Measurements from ENCODE around the gene MTRFR. TPM values are rescaled to one million over a fixed set of nuclear protein-coding genes. Genes with fewer than 3 reads are reported as not detected.

MTRFR gene
- polyA plus RNA-seq, 1 of the 3 experiments (the other 2 are of a cell fraction) = 6.6 TPM

DNA sequence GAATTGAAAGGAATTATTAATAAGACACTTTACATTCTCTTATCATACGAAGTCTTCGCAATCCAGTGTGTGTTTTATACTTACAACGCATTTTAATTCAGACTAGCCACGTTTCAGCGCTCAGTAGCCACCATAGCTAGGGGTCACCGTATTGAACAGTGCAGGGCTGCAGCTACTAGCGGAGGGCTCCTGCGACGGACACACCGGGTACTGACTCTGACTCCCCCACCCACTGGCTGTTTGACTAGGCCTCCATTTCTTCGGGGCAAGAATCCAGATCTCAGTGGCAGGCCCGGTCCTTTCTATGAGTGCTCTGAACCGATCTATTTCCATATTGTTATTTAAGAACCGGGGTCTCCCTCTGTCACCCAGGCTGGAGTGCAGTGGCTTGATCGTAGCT lies 39.9 kb downstream of the MTRFR start:
- no peak overlapping the region for H3K4me2 ChIP-seq
- no peak overlapping the region; a peak in 1 of 4 replicates for H3K27ac ChIP-seq (ENCODE audit: low read depth in 2 of 2, low read length in 1 of 2)
- no peak overlapping the region for H3K9ac ChIP-seq
- CTCF ChIA-PET = interaction anchor here (1.0 kb wide), 1 partner anchor 292 kb away, joined by 3 read pairs; no protein-coding TSS in a partner anchor
- POLR2A ChIA-PET = no interaction called here
- no peaks in the 10 kb centered on the region for H3K36me3 ChIP-seq (replicated peaks in 1 of 2; ENCODE audit: control insufficient read depth in 1 of 2, insufficient read depth in 2 of 2, low read length in 1 of 2)
- no peaks in the 10 kb centered on the region for H3K9me3 ChIP-seq
- no peaks in the 10 kb centered on the region for H3K27me3 ChIP-seq (ENCODE audit: insufficient read depth)
- H2AFZ ChIP-seq (ENCODE audit: low read depth) = no peak overlapping the region
- no peak for DNase-seq
- H4K20me1 ChIP-seq (ENCODE audit: insufficient read depth) = peaks cover 3% of the 10 kb centered on the region; the same call in 1 of the 2 replicates
- H3K4me1 ChIP-seq (ENCODE audit: control insufficient read depth in 1 of 2, insufficient read depth in 2 of 2, low read depth in 1 of 2, low read length in 1 of 2) = peaks cover 5 to 22% of the 10 kb centered on the region in 2 experiments; a peak in 2 of 4 replicates
- peaks cover 41% of the 10 kb centered on the region for H3K79me2 ChIP-seq (ENCODE audit: insufficient read depth)
- peaks cover 7% of the 10 kb centered on the region for H3F3A ChIP-seq (replicated peaks; ENCODE audit: insufficient read depth)
- 92% methylated on average over 15 of the region's 15 CpGs for WGBS (ENCODE audit: low lambda C conversion rate)
- no peaks in the 10 kb centered on the region for H3K9me2 ChIP-seq
- no peak overlapping the region for H3K4me3 ChIP-seq (ENCODE audit: low read depth in 2 of 2, low read length in 1 of 2)
- no peak for TF ChIP-seq RXRA (IDR thresholded peaks at IDR 0.05; ENCODE audit: borderline replicate concordance, low read depth)
- no peak for TF ChIP-seq RCOR1 (IDR thresholded peaks at IDR 0.05; ENCODE audit: low read length)
- no peak for TF ChIP-seq NFIC (IDR thresholded peaks at IDR 0.05; ENCODE audit: borderline replicate concordance)
- TF ChIP-seq EP300 (IDR thresholded peaks at IDR 0.05; ENCODE audit: borderline replicate concordance in 1 of 2, low read depth in 1 of 2, low read length in 1 of 2) = no peak
- TF ChIP-seq YY1 (IDR thresholded peaks at IDR 0.05; ENCODE audit: low read depth) = no peak
- TF ChIP-seq FOXJ3 (CRISPR knock-in tag; IDR thresholded peaks at IDR 0.05) = no peak
- no peak for TF ChIP-seq GABPA (IDR thresholded peaks at IDR 0.05; ENCODE audit: low read depth)
- TF ChIP-seq, protein P1, sequence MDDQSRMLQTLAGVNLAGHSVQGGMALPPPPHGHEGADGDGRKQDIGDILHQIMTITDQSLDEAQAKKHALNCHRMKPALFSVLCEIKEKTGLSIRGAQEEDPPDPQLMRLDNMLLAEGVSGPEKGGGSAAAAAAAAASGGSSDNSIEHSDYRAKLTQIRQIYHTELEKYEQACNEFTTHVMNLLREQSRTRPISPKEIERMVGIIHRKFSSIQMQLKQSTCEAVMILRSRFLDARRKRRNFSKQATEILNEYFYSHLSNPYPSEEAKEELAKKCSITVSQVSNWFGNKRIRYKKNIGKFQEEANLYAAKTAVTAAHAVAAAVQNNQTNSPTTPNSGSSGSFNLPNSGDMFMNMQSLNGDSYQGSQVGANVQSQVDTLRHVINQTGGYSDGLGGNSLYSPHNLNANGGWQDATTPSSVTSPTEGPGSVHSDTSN (IDR thresholded peaks at IDR 0.05) = no peak
- no peak for TF ChIP-seq SIN3A (IDR thresholded peaks at IDR 0.05; ENCODE audit: borderline replicate concordance, low read depth, low read length)
- no peak for TF ChIP-seq TCF12 (IDR thresholded peaks at IDR 0.05)
- no peak for TF ChIP-seq RFX5 (IDR thresholded peaks at IDR 0.05; ENCODE audit: low read length)
- no peak for TF ChIP-seq TAF1 (IDR thresholded peaks at IDR 0.05; ENCODE audit: borderline replicate concordance, low read depth, low read length)
- no peak for TF ChIP-seq NRF1 (IDR thresholded peaks at IDR 0.05; ENCODE audit: low read depth, low read length)
- TF ChIP-seq, protein P2, sequence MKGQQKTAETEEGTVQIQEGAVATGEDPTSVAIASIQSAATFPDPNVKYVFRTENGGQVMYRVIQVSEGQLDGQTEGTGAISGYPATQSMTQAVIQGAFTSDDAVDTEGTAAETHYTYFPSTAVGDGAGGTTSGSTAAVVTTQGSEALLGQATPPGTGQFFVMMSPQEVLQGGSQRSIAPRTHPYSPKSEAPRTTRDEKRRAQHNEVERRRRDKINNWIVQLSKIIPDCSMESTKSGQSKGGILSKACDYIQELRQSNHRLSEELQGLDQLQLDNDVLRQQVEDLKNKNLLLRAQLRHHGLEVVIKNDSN (IDR thresholded peaks at IDR 0.05; ENCODE audit: borderline replicate concordance, low read depth) = no peak
- TF ChIP-seq, protein P3, sequence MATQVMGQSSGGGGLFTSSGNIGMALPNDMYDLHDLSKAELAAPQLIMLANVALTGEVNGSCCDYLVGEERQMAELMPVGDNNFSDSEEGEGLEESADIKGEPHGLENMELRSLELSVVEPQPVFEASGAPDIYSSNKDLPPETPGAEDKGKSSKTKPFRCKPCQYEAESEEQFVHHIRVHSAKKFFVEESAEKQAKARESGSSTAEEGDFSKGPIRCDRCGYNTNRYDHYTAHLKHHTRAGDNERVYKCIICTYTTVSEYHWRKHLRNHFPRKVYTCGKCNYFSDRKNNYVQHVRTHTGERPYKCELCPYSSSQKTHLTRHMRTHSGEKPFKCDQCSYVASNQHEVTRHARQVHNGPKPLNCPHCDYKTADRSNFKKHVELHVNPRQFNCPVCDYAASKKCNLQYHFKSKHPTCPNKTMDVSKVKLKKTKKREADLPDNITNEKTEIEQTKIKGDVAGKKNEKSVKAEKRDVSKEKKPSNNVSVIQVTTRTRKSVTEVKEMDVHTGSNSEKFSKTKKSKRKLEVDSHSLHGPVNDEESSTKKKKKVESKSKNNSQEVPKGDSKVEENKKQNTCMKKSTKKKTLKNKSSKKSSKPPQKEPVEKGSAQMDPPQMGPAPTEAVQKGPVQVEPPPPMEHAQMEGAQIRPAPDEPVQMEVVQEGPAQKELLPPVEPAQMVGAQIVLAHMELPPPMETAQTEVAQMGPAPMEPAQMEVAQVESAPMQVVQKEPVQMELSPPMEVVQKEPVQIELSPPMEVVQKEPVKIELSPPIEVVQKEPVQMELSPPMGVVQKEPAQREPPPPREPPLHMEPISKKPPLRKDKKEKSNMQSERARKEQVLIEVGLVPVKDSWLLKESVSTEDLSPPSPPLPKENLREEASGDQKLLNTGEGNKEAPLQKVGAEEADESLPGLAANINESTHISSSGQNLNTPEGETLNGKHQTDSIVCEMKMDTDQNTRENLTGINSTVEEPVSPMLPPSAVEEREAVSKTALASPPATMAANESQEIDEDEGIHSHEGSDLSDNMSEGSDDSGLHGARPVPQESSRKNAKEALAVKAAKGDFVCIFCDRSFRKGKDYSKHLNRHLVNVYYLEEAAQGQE (IDR thresholded peaks at IDR 0.05; ENCODE audit: low read depth, low read length) = no peak
